HL-60 (cell line): ENCODE measurements around the gene MFAP3L.

ENCODE experiments used
- CTCF ChIP-seq: IDR thresholded peaks from one replicate; pipeline ENCODE4 v1.5.1; 2011; ENCODE audit warnings: low read length, control low read depth, inconsistent platforms; ENCODE audit not compliant: insufficient read depth
- GABPA ChIP-seq: IDR thresholded peaks from 2 replicates; pipeline ENCODE4 v1.6.1; 2012; ENCODE audit warnings: low read depth
- POLR2AphosphoS5 ChIP-seq: IDR thresholded peaks from 2 replicates; pipeline ENCODE4 v1.6.1; 2012; ENCODE audit warnings: low read depth
- REST ChIP-seq: IDR thresholded peaks from 2 replicates; pipeline ENCODE4 v1.6.1; 2012; ENCODE audit warnings: low read depth; ENCODE audit not compliant: insufficient replicate concordance

GRCh38 chr4:169952236-169953002 lies 73.8 kb downstream of the MFAP3L start:
- TF ChIP-seq CTCF = no peak
- TF ChIP-seq POLR2AphosphoS5 = no peak
- no peak for TF ChIP-seq REST
- TF ChIP-seq GABPA = no peak
